Keratinocyte (primary cell): ENCODE results near the gene PLXNA3. TPM values are rescaled to one million over a fixed set of nuclear protein-coding genes. Genes with fewer than 3 reads are reported as not detected.

Experiments used
- DNase-seq: peaks from one replicate; pipeline ENCODE4 v3.0.0-alpha.2; 2011; ENCODE audit warnings: low read depth, missing footprints, low spot score
- FAIRE-seq: peaks from 2 replicates; lab custom pipeline; 2011; peaks lifted over from hg19 to GRCh38; lab: Jason Lieb, UNC
- H2AFZ ChIP-seq: 2 replicates; pipeline ENCODE4 v1.6.0; 2012; ENCODE audit warnings: low read length, control low read depth, inconsistent platforms; ENCODE audit not compliant: control insufficient read depth
- H3K27ac ChIP-seq: 2 replicates; pipeline ENCODE4 v1.5.1; 2011; ENCODE audit warnings: low read length; ENCODE audit not compliant: control insufficient read depth, insufficient read depth
- H3K27me3 ChIP-seq: 3 replicates; pipeline ENCODE4 v1.6.0; 2011; ENCODE audit warnings: low read length; ENCODE audit not compliant: control insufficient read depth, insufficient read depth; ENCODE audit errors: extremely low read depth
- H3K36me3 ChIP-seq, 2 experiments: 2 replicates in 1 of 2; 3 replicates in 1 of 2; pipeline ENCODE4 v1.5.1; 2011; ENCODE audit warnings: low read length in 2 of 2, mild to moderate bottlenecking in 1 of 2; ENCODE audit not compliant: control insufficient read depth in 2 of 2, insufficient read depth in 2 of 2; ENCODE audit errors: extremely low read depth in 1 of 2
- H3K4me1 ChIP-seq: 3 replicates; pipeline ENCODE4 v1.5.1; 2011; ENCODE audit warnings: low read length; ENCODE audit not compliant: control insufficient read depth, insufficient read depth; ENCODE audit errors: extremely low read depth
- H3K4me2 ChIP-seq: 3 replicates; pipeline ENCODE4 v1.6.0; 2011; ENCODE audit warnings: low read depth, low read length; ENCODE audit not compliant: control insufficient read depth, insufficient read depth; ENCODE audit errors: extremely low read depth
- H3K4me3 ChIP-seq, 3 experiments: fragments of 200-600 bp in 1 of 3; sonication (generic) in 1 of 3; 2 replicates in 2 of 3; 3 replicates in 1 of 3; pipeline ENCODE4 v1.5.1; 2011 to 2016; ENCODE audit warnings: low read length in 3 of 3, mild to moderate bottlenecking in 3 of 3, control low read depth in 2 of 3, inconsistent platforms in 1 of 3, low read depth in 1 of 3, mixed read lengths in 1 of 3, mixed run types in 1 of 3, moderate library complexity in 1 of 3; ENCODE audit not compliant: control insufficient read depth in 2 of 3, insufficient read depth in 2 of 3; ENCODE audit errors: extremely low read depth in 1 of 3
- H3K79me2 ChIP-seq: 2 replicates; pipeline ENCODE4 v1.6.0; 2012; ENCODE audit warnings: low read length; ENCODE audit not compliant: control insufficient read depth, insufficient read depth
- H3K9ac ChIP-seq: 3 replicates; pipeline ENCODE4 v1.6.0; 2011; ENCODE audit warnings: low read length; ENCODE audit not compliant: control insufficient read depth, insufficient read depth; ENCODE audit errors: extremely low read depth
- H3K9me1 ChIP-seq: 3 replicates; pipeline ENCODE4 v1.6.0; 2011; ENCODE audit warnings: low read length; ENCODE audit not compliant: control insufficient read depth, insufficient read depth; ENCODE audit errors: extremely low read depth
- H3K9me3 ChIP-seq: 2 replicates; pipeline ENCODE4 v1.5.1; 2012; ENCODE audit warnings: low read depth, low read length; ENCODE audit not compliant: control insufficient read depth
- H4K20me1 ChIP-seq: 3 replicates; pipeline ENCODE4 v1.6.0; 2011; ENCODE audit warnings: low read length; ENCODE audit not compliant: control insufficient read depth, insufficient read depth; ENCODE audit errors: extremely low read depth
- EZH2 ChIP-seq: IDR thresholded peaks from one replicate; pipeline ENCODE4 v1.6.1; 2012; ENCODE audit warnings: inconsistent platforms, mild to moderate bottlenecking, low read length, moderate library complexity
- dilution Hi-C: fragments of 300-500 bp; cut with MboI; formaldehyde crosslinking; loops from one replicate; pipeline ENCODE4 v1.7.0; 2020; ENCODE audit warnings: low sequenced_read_pairs; ENCODE audit not compliant: extremely low pct_ligation_motif_present
- polyA plus RNA-seq, 5 experiments: library from polyadenylated mRNA; depleted of rRNA in 3 of 5; stranded (reverse) in 3 of 5; stranded (forward) in 1 of 5; unstranded in 1 of 5; fragments of >200 nt; gene quantifications; 1 replicate in 1 of 5; 2 replicates in 3 of 5; 3 replicates in 1 of 5; pipeline versions ENCODE4 v1.2.1 to v1.2.3, GENCODE V29; 2011 to 2012; ENCODE audit warnings: missing spikeins in 2 of 5, low read depth in 1 of 5, low replicate concordance in 1 of 5
- TF ChIP-seq, protein P1 (sequence below), 3 experiments: IDR thresholded peaks in 1 of 3; conservative IDR thresholded peaks in 1 of 3; optimal IDR thresholded peaks in 1 of 3; 2 replicates in 2 of 3; 3 replicates in 1 of 3; pipeline versions ENCODE3 to v1.5.1; 2011; ENCODE audit warnings: low read length in 3 of 3, mild to moderate bottlenecking in 3 of 3, moderate library complexity in 2 of 3, control low read depth in 1 of 3, inconsistent platforms in 1 of 3; ENCODE audit not compliant: insufficient read depth in 2 of 3; ENCODE audit errors: extremely low read depth in 1 of 3

PLXNA3 gene
- polyA plus RNA-seq, 1 donor (not counting 4 experiments of a cell fraction or from before 2014, with no cell fraction given), result 7.6 TPM

DNA sequence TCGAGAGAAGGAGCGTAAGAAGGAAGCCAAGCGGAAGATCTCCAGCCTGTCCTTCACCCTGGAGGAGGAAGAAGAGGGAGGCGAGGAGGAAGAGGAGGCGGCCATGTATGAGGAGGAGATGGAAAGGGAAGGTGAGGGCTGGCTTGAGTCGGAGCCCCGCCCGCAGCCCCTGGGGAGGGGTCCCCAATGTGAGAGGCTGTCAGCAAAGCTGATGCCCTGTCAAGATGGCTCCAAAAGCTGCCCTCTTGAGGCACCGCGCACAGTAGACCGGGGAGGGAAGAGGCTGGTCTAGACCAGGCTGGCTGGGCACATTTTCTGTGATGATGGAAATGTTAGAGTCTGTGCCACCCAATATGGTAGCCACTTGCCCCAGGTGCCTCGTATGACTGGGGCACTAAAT is 11.7 kb upstream of the PLXNA3 start:
- Histone ChIP-seq H3K4me3 (no peak overlapping the region), H3K36me3 (peaks cover 0 to 9% of the 10 kb centered on the region in 2 experiments), H3K9ac (no peak overlapping the region), H3K27ac (no peak overlapping the region), H3K79me2 (peaks cover 2% of the 10 kb centered on the region), H4K20me1 (no peaks in the 10 kb centered on the region), H3K4me2 (no peak overlapping the region), H3K27me3 (no peaks in the 10 kb centered on the region), H3K4me1 (peaks cover 11% of the 10 kb centered on the region), H2AFZ (no peak overlapping the region), H3K9me3 (no peaks in the 10 kb centered on the region), H3K9me1 (no peaks in the 10 kb centered on the region)
- TF ChIP-seq EZH2, result no peak
- TF ChIP-seq, protein P1, sequence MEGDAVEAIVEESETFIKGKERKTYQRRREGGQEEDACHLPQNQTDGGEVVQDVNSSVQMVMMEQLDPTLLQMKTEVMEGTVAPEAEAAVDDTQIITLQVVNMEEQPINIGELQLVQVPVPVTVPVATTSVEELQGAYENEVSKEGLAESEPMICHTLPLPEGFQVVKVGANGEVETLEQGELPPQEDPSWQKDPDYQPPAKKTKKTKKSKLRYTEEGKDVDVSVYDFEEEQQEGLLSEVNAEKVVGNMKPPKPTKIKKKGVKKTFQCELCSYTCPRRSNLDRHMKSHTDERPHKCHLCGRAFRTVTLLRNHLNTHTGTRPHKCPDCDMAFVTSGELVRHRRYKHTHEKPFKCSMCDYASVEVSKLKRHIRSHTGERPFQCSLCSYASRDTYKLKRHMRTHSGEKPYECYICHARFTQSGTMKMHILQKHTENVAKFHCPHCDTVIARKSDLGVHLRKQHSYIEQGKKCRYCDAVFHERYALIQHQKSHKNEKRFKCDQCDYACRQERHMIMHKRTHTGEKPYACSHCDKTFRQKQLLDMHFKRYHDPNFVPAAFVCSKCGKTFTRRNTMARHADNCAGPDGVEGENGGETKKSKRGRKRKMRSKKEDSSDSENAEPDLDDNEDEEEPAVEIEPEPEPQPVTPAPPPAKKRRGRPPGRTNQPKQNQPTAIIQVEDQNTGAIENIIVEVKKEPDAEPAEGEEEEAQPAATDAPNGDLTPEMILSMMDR (optimal IDR thresholded peaks at IDR 0.05 in 1 of 3, IDR thresholded peaks at IDR 0.05 in 1 of 3, conservative IDR thresholded peaks at IDR 0.05 in 1 of 3; ENCODE audit: extremely low read depth in 1 of 3, insufficient read depth in 2 of 3, low read length in 3 of 3), result no peak
- FAIRE-seq, result no peak
- dilution Hi-C loops, result no loop called here
- no peak for DNase-seq

DNA sequence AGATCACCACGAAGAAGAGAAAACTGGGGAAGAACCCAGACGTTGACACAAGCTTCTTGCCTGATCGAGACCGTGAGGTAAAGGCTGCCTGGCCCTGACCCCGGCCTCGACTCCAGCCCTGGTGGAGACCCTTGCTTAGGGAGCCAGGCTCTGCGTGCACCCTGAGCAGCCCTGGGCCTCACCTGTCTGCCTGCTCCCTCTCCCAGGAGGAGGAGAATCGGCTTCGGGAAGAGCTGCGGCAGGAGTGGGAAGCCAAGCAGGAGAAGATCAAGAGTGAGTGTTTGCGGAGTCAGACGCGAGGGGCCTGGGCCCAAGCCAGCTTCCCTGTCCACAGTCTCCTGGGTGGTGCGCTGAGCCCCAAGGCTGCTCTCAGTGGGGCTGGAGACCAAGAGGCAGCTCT is 9.6 kb upstream of the PLXNA3 start:
- no peak overlapping the region for H3K27ac ChIP-seq
- TF ChIP-seq EZH2, result no peak
- TF ChIP-seq, protein P1 (optimal IDR thresholded peaks at IDR 0.05 in 1 of 3, IDR thresholded peaks at IDR 0.05 in 1 of 3, conservative IDR thresholded peaks at IDR 0.05 in 1 of 3; ENCODE audit: extremely low read depth in 1 of 3, insufficient read depth in 2 of 3, low read length in 3 of 3), result no peak
- H4K20me1 ChIP-seq, result no peaks in the 10 kb centered on the region
- peaks cover 2% of the 10 kb centered on the region for H3K79me2 ChIP-seq
- H2AFZ ChIP-seq, result no peak overlapping the region
- H3K4me1 ChIP-seq, result peaks cover 4% of the 10 kb centered on the region
- H3K27me3 ChIP-seq, result no peaks in the 10 kb centered on the region
- no peaks in the 10 kb centered on the region for H3K9me1 ChIP-seq
- no peaks in the 10 kb centered on the region for H3K9me3 ChIP-seq
- FAIRE-seq, result no peak
- no peak overlapping the region for H3K9ac ChIP-seq
- no peak overlapping the region for H3K4me2 ChIP-seq
- dilution Hi-C loops, result no loop called here
- no peak for DNase-seq
- H3K4me3 ChIP-seq, result no peak overlapping the region
- H3K36me3 ChIP-seq, result peaks cover 0 to 9% of the 10 kb centered on the region in 2 experiments
